AG08395 (cell line): ENCODE measurements around the gene PEX6.
A peak's percentile ranks its signal among the peaks of the same experiment; 100 is the strongest.

Source experiments
- DNase-seq: peaks from one replicate; pipeline ENCODE4 v3.0.0; 2012; ENCODE audit warnings: mixed read lengths, low spot score

The PEX6 gene

GRCh38 chr6:42993445-42993844, 14.5 kb upstream of the PEX6 start:
- DNase-seq = peak; percentile 38

- no peak for DNase-seq
Observed at GRCh38 chr6:42989923-42990322, 10.9 kb upstream of the PEX6 start.

DNA sequence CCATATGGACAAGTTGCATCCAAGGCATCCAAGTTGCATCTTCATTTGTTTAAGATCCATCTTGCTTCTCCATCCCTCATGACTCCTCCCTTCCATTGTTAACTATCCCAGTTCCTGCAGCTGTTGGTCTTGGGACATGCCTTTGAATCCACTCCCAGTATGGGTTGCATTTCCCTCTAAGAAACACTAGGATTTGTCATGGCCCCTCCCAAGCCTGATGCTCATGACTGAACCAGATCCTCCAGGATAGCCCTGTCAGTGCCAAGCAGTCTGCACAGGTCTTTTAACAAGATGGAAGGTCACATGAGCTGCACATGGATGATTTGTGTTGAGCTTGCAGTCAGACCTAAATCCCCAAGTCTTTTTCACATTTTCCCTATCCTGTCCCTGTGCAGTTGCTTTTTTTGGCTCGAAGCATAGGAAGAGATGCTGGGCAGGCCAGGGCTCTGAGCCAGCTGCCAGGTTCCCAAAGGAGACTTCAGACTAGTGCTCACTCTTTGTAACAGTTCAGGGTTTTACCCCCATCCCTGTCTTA, 9.6 kb upstream of the PEX6 start:
- DNase-seq = peak; percentile 30

DNA sequence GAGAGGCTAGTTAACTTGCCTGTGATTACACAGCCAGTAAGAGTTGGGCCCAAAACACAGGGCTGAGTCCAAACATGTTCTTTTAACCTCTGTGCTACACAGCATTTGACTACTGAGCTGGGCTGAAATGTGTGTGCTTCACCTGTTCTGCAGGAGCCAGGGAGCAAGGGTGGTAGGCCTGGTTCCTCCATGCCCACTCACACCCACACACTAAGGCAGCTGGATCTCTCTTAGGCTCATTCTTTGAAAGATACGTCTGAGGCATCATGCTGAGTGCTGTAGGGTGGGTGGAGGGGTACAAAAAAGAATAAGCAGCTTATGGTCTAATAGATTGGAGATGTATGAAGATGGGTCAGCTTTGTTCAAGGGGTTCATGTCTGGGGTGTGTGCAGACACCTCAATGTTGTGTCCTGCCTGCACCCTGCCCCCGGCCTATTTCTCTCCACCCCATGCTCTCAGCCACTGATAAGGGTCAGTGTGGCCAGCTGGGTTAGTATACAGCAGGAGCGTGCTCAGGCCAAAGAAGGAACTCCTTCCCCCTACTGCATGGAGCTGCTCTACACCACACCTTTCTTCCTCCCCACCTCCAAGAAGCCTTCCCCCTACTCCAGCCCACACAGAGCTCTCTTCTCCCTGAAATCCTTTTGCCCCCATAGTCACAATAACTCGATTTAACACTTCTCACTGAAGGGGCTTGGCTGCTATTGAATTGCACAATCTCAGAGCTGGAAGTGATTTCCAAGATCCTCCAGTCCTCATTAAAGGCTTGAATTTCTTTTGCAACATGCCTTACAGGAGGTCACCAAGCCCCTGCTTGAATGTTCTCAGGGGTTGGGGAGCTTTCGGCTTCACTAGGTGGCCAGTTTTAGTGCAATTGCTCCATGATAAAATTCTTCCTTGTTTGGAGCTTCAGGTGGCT, 8.8 kb upstream of the PEX6 start:
- no peak for DNase-seq

GRCh38 chr6:42984924-42985475, 6.0 kb upstream of the PEX6 start:
- no peak for DNase-seq

DNA sequence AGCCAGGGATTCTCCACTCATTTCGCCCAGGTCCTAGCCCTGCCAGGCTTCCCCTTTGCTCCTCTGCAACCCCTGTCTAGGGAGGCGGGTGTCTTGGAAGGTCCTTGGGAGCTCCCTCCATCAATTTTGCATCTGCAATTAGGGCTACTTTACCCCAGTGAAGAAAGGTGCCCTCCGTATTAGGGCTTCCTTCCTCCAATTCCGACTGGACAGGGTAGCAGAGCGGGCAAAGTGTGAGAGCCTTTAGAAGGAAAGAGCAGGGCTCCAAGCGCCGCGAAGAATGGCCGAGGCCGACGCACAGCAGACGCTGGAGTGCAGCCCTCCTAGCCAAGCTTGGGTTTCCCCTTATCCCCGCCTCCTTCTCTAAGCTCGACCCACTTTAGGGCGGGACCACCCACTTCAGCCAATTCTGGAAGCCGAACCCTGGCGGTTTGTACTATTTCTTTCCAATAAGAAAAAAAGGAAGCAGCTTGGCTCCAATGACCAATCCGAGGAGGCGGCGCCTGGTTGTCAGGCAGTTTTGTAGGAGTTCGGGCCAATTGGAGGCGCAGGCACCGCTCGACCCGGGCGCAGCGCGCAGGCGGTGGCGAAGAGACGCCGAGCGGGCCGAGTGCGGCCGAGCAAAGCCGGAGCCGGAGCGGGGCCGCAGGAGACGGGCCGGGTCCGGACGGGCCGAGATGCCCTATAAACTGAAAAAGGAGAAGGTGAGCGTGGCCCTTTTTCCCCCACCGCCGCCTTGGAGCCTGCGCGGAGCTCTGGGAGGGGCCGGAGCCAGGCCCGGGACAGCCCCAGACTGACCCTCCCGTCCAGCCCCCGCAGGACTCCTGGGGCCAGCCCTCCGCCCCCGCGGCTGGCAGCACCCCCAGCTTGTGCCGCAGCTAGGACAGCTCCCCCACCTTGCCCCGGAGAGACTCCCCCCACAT, 5.3 kb upstream of the PEX6 start, which contains the start of gene PPP2R5D:
TSS of gene PPP2R5D (plus strand) at position 570 of the 923 bp plus-strand sequence. CDS start at position 678, 108 bp downstream.
- peak; percentile 98 for DNase-seq

GRCh38 chr6:42981836-42982235, 2.9 kb upstream of the PEX6 start:
- no peak for DNase-seq

GRCh38 chr6:42979523-42980177, 669 bp upstream of the PEX6 start:
- DNase-seq = peak; percentile 48

DNA sequence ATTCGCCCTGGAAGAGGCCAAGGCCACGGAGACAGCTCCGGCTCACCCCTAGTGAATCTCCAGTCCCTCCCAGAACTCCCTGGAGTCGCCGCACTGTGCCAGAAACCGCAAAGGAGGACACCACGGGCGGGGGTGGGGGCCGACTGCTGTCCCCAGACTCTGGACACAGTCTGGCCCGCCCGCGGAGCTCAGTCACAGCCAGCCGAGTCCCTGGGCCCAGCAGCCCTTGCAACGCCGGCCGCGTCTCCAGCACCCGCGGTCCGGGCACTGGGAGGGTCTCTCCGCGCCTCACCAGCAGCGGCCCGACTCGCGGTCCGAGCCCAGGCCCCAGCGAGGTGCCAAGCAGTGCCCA, 518 bp downstream of the PEX6 start:
- DNase-seq = peak; percentile 61

DNA sequence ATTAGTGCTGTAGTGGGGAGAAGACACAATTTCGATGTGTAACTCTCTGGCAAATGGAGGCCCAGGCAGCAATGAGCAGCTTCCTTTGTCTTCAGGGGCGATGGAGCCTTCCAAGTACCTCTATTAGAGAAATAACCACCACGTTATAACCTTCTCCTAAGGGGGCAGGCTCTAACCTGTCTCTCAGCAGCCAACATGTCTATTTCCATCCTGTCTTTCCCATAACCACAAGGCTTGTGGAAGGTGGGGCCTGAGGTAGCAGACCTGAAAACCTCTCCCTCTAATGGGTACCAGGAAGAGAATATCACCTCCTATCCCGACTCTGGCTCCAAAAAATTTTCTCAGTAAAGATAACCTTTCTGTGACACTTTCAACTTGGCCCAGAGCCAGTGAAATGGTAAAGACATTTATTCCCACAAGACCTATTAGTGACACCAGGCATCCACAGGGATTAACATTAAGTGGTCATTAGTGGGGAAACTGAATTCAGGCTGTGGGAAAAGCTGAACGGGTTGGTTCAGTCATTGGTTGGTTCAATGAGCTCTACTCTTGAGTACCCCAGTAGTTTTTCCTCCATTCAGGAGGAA, 4.0 kb downstream of the PEX6 start:
- no peak for DNase-seq

DNA sequence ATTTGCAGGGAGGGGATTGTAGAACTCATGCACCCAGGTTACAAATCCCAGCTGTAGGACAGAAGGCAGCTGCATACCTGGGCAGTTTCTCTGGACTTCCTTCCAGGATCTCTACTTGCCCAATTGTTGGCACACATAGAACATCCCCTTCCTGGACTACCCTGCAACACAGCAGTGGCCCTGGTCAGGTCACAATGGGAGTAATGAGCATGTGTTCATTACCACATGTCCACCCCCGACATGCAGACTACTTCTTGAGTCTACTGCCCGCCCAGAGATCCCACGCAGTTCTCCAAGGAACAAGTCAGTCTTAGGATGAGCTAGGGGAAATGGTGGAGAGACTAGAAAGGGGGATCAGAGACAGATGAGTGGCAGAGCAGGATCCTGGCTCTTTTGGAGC, 5.1 kb downstream of the PEX6 start:
- DNase-seq = no peak

DNA sequence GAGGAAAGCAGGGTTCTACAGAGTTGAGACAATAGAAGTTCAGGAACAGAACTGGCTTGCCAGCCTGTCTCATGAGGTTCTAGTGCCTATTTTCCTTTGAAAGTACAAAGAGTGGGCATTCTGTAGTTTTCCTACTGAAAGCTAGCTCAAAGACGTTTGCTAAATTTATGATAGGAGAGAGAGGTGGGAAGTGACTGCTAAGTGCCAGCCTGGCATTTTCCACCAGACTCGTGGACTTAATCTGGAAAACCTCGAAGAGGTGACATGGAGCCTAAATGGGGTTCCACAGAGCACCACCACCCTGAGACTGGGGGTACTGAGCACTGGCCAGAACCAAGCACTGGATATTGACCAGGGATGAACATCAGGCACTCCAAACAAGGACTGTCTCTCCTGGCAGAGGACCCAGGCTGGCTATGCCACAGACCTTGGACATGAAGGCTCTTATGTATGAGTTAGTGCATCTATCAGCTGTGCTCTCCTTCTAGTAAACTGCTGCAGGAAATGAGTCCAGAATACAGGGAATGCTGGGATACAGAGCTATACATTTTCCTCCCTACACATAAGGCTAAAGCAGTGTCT, 7.1 kb downstream of the PEX6 start:
- no peak for DNase-seq

GRCh38 chr6:42970871-42971612, 7.9 kb downstream of the PEX6 start:
- peak; percentile 35 for DNase-seq

DNA sequence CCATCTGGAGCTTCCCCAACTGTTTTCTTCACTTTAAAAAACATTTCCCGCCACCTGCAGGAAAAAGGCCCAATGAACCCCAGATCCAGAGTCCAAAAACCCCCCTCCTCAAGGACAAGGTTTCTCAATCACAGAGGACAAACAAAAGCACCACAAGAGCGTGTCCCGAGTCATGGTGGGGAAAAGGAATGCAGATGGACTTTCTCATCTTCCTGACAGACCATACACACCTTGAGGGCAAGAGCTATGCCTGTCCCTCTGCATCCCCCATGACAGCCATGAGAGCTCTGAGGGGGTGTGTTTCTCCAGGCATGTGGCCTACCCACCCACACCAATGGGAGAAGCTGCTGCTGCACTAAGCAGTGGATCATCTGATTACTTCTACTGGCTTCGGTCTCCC, 9.0 kb downstream of the PEX6 start:
- no peak for DNase-seq

DNA sequence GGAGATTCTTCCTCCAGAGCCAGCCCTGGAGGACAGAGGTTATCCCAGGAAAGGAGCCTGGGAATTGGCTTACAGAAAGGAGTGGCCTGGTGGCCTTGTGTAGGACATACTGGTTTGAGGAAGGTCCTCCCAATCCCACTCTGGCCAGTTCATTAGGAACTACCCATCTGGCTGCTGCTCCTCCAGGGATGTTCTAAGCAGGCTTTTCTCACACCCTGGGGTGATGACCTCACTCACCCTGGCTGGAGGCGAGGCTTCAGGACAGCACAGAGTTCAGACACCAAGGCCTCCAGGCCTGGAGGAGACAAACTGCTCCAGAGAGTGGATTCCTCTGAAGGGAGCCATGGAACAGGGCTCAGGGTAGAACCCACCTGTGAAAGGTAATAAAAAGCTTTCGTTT, 9.6 kb downstream of the PEX6 start:
- no peak for DNase-seq

GRCh38 chr6:42968783-42969182, 10.2 kb downstream of the PEX6 start:
- no peak for DNase-seq

DNA sequence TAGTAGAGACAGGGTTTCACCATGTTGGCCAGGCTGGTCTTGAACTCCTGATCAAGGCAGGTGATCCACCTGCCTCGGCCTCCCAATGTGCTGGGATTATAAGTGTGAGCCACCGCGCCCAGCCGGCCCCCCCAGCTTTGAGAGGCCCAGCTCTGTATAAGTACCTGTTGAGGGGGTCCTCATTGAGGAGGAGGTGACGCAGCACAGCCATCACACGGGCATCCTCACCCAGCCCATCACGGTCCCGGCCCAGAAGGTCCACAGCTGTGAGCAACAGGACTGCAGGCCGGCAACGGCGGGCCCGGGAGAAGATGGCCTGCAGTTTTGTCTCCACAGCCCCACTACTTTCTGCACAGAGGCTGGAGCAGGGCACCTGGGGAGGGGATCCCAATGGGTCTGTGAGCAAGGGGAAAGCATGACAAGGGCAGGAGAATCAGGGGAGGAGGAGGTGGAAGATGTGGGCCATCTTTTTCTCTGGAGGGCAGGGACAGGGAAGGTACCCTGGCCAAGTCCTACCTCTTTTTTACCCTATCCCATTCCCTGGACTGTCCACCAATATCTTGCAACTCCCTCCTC, 10.8 kb downstream of the PEX6 start:
- DNase-seq = no peak

DNA sequence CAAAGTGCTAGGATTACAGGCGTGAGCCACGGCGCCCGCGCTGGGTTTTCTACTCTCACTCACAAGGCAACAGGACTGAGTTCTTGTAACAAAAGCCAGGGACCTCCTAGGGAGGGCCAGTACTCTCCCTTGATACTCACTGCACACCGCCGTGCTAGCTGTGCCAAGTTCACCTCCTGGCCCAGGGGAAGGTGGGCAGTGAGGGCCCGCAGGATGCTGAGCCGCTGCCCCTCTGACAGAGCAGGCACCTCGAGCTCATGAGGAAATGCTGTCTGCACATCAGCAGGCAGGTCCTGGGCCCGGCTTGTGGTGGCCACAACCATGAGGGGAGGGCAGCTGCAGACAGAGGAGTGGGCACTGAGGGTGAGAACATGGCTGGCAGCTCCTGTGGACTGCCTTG, 11.8 kb downstream of the PEX6 start:
- no peak for DNase-seq

DNA sequence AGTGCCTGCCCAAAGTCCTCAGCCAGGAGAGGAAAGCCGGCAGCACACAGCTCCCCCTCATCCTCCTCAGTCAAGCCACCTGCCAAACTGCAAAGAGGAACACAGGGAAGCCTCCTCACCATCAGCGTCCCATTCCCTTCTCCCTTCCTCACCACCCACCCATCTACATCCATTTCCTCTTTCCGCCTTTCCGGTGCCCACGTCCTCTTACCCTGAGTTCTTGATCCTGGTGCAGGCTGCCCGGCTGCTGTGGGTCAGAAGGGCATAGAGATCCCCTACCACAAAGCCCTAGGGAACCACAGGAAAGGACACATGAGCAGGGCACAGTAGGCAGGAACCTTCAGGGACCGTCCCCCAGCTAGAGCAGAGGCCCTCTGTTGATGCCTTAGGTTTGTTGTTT, 12.4 kb downstream of the PEX6 start:
- DNase-seq = no peak
